ENCODE data around the gene BIRC5.

GRCh38 chr17:78259192-78259554, 45.1 kb downstream of the BIRC5 start:
- TF ChIP-seq EZH2 (IDR thresholded peaks at IDR 0.05): no peak
- TF ChIP-seq POLR2AphosphoS5 (IDR thresholded peaks at IDR 0.05; ENCODE audit: borderline replicate concordance, low read depth, low read length): no peak
- no peak for TF ChIP-seq FOXP2 (optimal IDR thresholded peaks at IDR 0.05; ENCODE audit: control extremely low read depth, extremely low read length, insufficient read depth)

All from SK-N-MC (cell line).